T-helper 1 cell treated with Interleukin-12 subunit alpha and Interleukin-12 subunit beta and Interleukin-4 antibody, amounts not matched to agents 30 μg/mL and 1 μg/mL, for 36 hours (primary cell): ENCODE data around the gene IGSF9B.

ENCODE experiments used
- H3K27ac Mint-ChIP-seq: one replicate; pipeline ENCODE4 v1.8.0; 2021; ENCODE audit warnings: mild to moderate bottlenecking, mixed read lengths
- H3K27me3 Mint-ChIP-seq: one replicate; pipeline ENCODE4 v1.8.0; 2021; ENCODE audit warnings: low read depth, mixed read lengths
- H3K36me3 Mint-ChIP-seq: one replicate; pipeline ENCODE4 v1.8.0; 2021; ENCODE audit warnings: low read depth, mixed read lengths
- H3K4me1 Mint-ChIP-seq: one replicate; pipeline ENCODE4 v1.8.0; 2021; ENCODE audit warnings: low read depth, mixed read lengths
- H3K4me3 Mint-ChIP-seq: one replicate; pipeline ENCODE4 v1.8.0; 2021; ENCODE audit warnings: mild to moderate bottlenecking, moderate library complexity, mixed read lengths
- H3K9me3 Mint-ChIP-seq: one replicate; pipeline ENCODE4 v1.8.0; 2021; ENCODE audit warnings: mixed read lengths

Gene IGSF9B

DNA sequence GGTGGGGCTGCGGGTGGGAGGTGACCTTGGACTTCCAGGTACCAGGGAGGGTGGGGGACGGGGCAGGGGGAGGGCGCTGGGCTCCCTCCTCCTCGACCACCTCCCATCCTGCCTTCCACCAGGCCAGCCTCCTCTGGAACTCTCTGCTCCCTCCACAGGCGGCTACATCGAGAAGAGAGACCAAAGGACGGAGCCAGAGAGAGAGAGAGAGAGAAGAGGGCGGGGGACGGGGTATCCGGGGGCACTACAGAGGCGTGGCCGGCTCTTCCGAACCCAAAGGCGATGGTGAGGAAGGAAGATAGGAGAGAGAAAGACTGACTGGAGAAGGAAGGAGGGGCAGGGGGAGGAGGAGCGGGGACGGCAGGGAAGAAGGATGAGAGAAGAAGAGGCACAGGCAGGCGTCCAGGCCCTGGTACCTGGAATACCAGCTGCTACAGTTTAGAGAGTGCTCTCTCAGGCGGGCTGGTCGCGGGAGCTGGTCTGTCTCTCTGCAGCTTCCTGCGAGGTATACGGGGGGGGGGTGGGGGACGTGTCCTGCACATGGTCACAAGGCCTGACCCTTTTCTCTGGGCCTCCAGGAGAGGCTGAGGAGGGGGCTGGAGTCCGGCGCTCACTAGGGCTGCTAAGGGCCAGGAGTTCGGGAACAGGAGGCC is 38.0 kb downstream of the IGSF9B start:
- Mint-ChIP-seq H3K9me3 (no peaks in the 10 kb centered on the region), H3K36me3 (peaks cover 19% of the 10 kb centered on the region), H3K27ac (no peak overlapping the region), H3K4me3 (no peak overlapping the region), H3K4me1 (no peaks in the 10 kb centered on the region), H3K27me3 (no peaks in the 10 kb centered on the region)

DNA sequence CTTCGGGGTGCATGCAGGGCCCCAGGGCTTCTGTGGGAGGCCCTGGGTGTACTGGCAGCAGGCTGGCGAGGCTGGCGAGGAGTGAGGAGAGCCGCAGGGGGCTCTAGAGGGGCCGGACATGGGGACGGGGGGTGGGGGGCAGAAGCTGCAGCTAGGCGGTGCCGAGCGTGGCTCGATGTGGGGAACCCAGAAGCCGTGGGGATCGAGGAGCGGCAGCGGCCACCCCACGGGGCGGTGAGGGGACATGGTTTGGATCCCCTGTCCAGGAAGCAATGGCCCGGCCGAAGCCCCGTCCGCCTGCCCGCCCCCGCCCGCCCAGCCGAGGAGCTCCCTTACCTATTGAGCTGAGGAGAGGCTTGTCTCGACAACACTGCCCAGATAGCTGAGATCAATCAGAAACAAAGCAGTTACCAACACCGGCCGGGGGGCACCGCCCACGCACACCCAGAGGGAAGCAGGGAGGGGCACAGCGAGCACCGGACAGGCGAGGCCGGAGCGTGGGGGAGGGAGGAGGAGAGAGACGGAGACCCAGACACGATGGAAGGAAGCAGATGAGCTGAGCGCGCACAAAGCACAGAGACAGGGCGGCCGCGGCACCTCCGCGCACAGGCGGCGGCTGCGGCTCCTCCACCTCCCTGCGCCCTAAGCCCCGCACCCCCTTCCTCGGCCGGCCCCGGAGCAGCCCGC is 38.7 kb downstream of the IGSF9B start:
- Mint-ChIP-seq H3K4me1 (no peaks in the 10 kb centered on the region), H3K4me3 (no peak overlapping the region), H3K9me3 (no peaks in the 10 kb centered on the region), H3K27ac (no peak overlapping the region), H3K36me3 (peaks cover 23% of the 10 kb centered on the region), H3K27me3 (no peaks in the 10 kb centered on the region)

DNA sequence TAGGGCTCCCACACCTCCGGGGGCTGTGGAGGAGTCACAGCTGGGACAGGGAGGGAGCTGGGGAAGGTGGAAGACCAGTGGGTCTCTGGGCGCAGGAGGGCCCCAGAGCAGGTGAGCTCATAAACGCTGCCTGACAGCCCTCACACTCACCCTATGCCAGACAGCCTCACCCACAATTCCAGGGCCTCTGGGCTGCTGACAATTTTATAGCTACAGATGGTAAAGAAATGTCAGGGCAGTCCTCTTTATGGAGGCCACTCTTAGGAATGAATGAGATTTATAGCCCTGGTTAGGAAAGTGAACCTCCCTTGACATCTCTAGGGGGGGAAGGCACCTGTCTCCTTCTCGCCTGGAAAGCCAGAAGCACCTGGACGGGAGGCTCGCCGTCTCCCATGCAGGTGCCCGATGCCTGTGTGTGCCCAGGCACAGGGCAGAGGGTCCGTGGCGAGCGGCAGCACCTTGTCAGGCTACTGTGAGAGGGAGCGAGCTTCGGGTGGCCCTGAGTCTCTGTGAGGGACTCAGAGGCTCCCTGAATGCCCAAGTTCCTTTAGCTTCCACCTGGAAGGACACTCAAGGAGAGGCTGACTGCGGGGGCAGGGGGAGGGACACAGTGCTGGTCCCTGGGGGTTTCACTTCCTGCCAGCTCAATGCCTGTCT is 39.9 kb downstream of the IGSF9B start:
- no peak overlapping the region for H3K27ac Mint-ChIP-seq
- H3K4me1 Mint-ChIP-seq = no peaks in the 10 kb centered on the region

DNA sequence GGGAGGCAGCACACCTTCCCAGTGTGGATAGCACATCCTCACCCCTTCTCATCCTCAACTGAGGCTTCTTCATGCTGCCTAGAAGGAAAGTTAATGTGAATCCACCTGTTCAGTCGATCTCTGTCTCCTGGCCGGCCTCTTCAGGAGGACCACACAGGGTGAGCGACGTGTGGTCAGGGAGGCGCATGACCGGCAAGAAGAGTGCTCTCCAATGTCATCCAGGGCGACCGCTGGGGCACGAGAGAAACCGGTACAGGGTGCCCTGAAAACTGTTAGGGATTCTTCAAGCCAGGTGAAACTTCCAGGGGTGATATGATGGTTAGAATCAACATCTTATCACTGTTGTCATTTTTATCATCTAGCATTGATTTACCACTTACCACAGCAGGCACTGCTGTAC is 43.0 kb downstream of the IGSF9B start:
- H3K27me3 Mint-ChIP-seq = no peaks in the 10 kb centered on the region
- H3K36me3 Mint-ChIP-seq = peaks cover 38% of the 10 kb centered on the region

More for the DNA sequence above, 39.9 kb downstream of the IGSF9B start:
- peaks cover 22% of the 10 kb centered on the region for H3K36me3 Mint-ChIP-seq
- no peaks in the 10 kb centered on the region for H3K9me3 Mint-ChIP-seq
- H3K4me3 Mint-ChIP-seq = no peak overlapping the region
- no peaks in the 10 kb centered on the region for H3K27me3 Mint-ChIP-seq

DNA sequence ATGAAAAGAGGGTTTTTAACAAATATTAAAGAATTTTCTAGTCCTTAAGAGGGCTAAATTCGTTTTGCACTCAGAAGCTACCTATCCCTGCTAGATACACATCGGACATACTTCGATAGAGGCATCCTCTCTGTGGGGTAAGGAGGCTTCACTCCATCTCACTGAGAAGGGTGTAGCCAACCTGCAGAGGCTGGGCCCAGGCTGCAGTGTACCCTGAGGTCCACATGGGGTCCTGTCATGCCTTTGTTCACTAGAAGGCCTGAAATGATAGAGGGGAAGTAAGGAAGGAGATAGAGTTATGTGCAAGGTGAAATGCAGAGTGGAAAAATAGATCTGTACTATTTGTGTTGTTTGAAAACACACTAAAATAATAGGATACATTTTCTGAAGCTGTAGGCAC is 45.6 kb downstream of the IGSF9B start:
- H3K9me3 Mint-ChIP-seq = no peaks in the 10 kb centered on the region
- H3K4me1 Mint-ChIP-seq = no peaks in the 10 kb centered on the region
- H3K4me3 Mint-ChIP-seq = no peak overlapping the region
- peaks cover 41% of the 10 kb centered on the region for H3K36me3 Mint-ChIP-seq
- H3K27ac Mint-ChIP-seq = no peak overlapping the region
- no peaks in the 10 kb centered on the region for H3K27me3 Mint-ChIP-seq

More for the DNA sequence above, 43.0 kb downstream of the IGSF9B start:
- H3K4me3 Mint-ChIP-seq = no peak overlapping the region
- no peaks in the 10 kb centered on the region for H3K9me3 Mint-ChIP-seq
- no peak overlapping the region for H3K27ac Mint-ChIP-seq
- H3K4me1 Mint-ChIP-seq = no peaks in the 10 kb centered on the region

DNA sequence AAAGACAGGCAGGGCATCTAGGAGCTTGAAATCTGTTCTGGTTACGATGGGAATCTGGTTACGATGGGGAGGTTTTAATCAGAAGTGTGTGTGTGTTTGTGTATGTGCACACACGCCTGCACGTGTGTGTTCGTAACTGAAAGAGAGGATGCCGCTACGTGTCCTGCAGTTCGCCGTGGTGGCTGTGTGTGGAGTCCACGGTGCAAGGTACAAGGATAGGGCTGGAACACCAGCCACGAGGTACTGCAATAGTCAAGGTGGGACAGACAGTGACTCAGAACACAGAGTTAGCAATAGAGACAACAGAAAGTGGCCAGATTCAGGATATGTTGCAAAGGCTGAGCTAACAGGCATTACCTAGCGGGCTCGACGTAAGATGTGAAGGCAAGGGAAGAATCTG is 46.7 kb downstream of the IGSF9B start:
- H3K4me3 Mint-ChIP-seq = no peak overlapping the region
- no peak overlapping the region for H3K27ac Mint-ChIP-seq
- H3K9me3 Mint-ChIP-seq = no peaks in the 10 kb centered on the region
- H3K27me3 Mint-ChIP-seq = no peaks in the 10 kb centered on the region
- H3K4me1 Mint-ChIP-seq = peaks cover 5% of the 10 kb centered on the region
- H3K36me3 Mint-ChIP-seq = peaks cover 43% of the 10 kb centered on the region

DNA sequence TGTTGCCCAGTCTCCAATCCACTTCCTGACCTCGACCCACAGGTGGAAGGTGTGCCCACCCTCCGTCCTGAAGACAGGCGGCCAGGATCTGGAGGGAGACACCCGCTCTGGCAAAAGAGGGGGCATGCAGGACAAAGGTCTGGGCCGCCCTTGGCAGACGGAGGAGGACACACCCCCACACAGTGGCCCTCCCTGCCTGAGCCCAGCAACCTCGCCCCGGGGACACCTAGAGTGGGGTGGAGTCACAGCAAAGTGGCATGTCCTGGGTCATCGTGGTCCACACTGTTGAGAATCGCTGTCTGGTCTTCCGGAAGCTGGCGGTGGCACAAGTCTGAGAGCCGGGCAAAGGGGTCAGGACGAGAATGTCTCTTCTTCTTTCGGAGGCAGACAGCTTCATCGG is 47.9 kb downstream of the IGSF9B start:
- Mint-ChIP-seq H3K9me3 (no peaks in the 10 kb centered on the region), H3K27ac (no peak overlapping the region)

DNA sequence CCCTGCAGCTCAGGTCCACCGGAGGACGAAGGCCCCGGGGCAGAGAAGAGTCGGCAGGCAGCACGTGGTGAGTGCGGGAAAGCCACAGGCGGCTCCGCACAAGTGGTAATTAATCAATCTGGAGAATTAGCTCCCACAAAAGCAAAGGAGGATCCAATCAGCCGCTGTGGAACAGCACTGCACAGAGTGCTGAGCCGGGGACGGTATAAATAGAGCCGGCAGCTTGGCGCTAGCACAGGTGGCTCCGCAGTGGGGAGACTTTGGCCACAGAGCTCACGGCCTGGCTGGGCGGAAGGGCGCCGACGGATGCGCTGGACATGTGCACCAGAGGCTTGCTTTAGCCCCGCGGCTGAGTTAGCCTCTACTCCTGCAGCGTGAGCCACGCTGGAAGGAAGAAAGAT is 48.9 kb downstream of the IGSF9B start:
- no peak overlapping the region for H3K4me3 Mint-ChIP-seq
- H3K4me1 Mint-ChIP-seq = peaks cover 5% of the 10 kb centered on the region
- H3K27ac Mint-ChIP-seq = no peak overlapping the region
- H3K9me3 Mint-ChIP-seq = no peaks in the 10 kb centered on the region
- H3K36me3 Mint-ChIP-seq = peaks cover 43% of the 10 kb centered on the region
- H3K27me3 Mint-ChIP-seq = no peaks in the 10 kb centered on the region

More for the DNA sequence above, 47.9 kb downstream of the IGSF9B start:
- H3K4me1 Mint-ChIP-seq = peaks cover 5% of the 10 kb centered on the region
- H3K4me3 Mint-ChIP-seq = no peak overlapping the region
- peaks cover 48% of the 10 kb centered on the region for H3K36me3 Mint-ChIP-seq
- no peaks in the 10 kb centered on the region for H3K27me3 Mint-ChIP-seq

DNA sequence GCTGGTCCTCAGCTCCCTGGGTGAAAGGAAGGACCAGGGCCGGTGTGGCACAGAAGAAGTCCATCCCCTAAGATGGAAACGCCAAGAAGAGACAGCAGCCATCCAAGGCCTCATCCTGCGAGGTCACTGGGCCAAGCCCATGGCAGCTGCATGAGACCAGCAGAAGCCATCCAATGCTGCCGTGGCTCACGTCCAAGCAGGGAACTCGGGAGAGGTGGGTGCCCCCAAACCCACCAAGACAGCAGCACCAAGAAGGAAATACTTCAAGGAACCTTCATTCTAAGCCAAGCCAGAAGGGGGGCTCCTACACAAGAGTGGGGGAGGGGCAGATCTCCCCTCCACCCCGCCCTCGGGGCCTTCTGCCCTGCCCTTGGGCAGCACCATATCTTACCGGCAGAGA is 49.6 kb downstream of the IGSF9B start:
- Mint-ChIP-seq H3K4me3 (no peak overlapping the region), H3K9me3 (no peaks in the 10 kb centered on the region), H3K27me3 (no peaks in the 10 kb centered on the region), H3K27ac (no peak overlapping the region), H3K36me3 (peaks cover 43% of the 10 kb centered on the region), H3K4me1 (peaks cover 5% of the 10 kb centered on the region)

DNA sequence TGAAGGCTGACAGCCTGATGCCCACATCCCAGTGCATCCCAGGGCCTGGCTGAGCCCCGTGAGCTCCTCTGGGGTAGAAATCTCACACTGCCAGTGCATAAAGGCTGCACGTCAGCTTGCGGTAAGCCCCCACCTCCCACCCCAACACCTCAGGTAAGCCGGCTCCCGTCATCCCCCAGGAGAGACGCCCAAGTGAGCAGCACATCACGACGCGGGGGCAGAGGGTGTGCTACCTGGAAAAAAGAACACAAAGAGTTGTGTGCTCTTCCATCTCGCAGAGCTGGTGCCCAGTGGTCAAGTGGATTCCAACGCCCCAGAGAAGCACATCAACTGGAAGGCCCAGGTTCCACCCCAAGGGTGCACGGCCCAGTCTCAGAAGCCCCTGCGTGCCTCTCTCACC is 50.0 kb downstream of the IGSF9B start:
- peaks cover 5% of the 10 kb centered on the region for H3K4me1 Mint-ChIP-seq
- no peaks in the 10 kb centered on the region for H3K27me3 Mint-ChIP-seq
- no peak overlapping the region for H3K4me3 Mint-ChIP-seq
- no peaks in the 10 kb centered on the region for H3K9me3 Mint-ChIP-seq
- no peak overlapping the region for H3K27ac Mint-ChIP-seq
- H3K36me3 Mint-ChIP-seq = peaks cover 41% of the 10 kb centered on the region

DNA sequence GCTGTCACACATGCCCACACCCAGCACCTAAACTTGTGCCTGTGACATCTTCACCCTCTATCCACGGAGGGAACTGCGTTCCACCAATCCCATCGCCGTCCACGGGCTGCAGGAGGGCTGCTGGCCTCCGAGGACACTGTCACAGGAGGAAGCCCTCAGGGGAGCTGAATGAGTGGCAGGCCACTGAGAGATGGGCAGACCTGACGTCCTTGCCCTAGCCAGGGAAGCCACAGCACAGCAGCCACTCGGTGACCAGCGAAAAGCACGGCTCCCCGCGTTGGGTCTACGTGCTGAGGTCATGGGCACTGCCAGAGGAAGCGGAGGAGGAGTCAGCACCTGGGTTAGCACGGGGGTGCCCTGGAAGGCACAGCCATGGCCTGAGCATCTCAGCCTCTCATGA is 50.5 kb downstream of the IGSF9B start:
- Mint-ChIP-seq H3K36me3 (peaks cover 37% of the 10 kb centered on the region), H3K4me1 (peaks cover 5% of the 10 kb centered on the region), H3K9me3 (no peaks in the 10 kb centered on the region), H3K27ac (no peak overlapping the region), H3K27me3 (no peaks in the 10 kb centered on the region), H3K4me3 (no peak overlapping the region)

DNA sequence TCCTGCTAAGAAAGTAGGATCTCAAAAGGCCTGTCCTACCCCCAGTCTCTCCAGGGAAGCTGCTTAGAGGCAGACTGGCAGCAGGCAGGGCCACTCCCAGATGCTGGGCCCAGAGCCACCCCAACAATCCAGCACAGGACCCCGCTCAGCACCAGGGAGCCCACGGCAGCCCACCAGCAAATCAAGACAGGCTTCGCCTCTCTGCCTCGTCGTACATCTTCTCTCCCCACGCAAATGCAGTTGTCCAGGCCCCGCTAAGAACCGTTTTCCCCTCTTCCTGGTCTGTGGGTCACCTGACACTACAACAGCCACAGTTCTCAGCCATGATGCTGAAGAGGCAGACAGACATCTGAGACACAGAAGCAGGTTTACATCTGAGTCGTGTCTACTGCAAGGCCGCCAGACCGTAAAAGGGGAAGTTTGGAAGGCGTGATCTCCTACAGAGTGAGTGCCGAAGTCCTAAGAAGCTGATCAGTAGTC is 51.1 kb downstream of the IGSF9B start:
- H3K27me3 Mint-ChIP-seq = no peaks in the 10 kb centered on the region
- peaks cover 5% of the 10 kb centered on the region for H3K4me1 Mint-ChIP-seq
- peaks cover 34% of the 10 kb centered on the region for H3K36me3 Mint-ChIP-seq
- H3K27ac Mint-ChIP-seq = no peak overlapping the region
- H3K9me3 Mint-ChIP-seq = no peaks in the 10 kb centered on the region
- no peak overlapping the region for H3K4me3 Mint-ChIP-seq

DNA sequence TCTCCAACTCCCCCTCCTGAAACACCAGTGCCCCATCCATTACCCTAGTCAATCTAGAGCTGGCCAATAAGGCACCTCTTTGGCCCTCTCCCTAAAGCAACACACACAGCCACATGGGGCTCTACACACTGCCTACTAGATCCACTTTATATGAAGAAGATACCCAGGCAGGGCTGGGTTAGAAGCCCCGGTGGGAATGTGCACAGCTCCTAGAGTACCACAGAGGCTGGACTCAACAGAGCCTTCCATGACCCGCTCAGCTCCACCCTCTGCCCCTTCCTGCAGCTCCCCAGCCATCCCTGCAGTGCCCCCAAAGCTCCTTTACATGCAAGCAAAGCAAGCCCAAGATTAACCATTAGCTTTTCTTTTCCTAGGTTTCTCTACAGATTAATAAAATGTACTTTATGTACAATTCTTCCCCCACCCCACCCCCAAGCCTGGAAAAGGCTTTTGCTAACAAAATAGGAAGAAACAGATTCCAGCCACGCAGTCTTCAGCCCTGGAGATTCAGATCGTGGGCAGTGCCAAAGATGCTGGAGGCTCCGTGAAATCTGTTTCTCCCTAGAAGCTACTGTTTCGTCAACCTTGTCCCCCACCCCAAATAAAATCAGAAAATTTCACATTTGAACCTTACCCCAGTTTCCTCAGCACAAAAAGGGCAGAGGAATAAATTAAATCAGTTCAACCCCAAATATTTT is 51.8 kb downstream of the IGSF9B start:
- Mint-ChIP-seq H3K9me3 (no peaks in the 10 kb centered on the region), H3K36me3 (peaks cover 30% of the 10 kb centered on the region), H3K4me1 (peaks cover 5% of the 10 kb centered on the region), H3K27me3 (no peaks in the 10 kb centered on the region), H3K4me3 (no peak overlapping the region), H3K27ac (no peak overlapping the region)

DNA sequence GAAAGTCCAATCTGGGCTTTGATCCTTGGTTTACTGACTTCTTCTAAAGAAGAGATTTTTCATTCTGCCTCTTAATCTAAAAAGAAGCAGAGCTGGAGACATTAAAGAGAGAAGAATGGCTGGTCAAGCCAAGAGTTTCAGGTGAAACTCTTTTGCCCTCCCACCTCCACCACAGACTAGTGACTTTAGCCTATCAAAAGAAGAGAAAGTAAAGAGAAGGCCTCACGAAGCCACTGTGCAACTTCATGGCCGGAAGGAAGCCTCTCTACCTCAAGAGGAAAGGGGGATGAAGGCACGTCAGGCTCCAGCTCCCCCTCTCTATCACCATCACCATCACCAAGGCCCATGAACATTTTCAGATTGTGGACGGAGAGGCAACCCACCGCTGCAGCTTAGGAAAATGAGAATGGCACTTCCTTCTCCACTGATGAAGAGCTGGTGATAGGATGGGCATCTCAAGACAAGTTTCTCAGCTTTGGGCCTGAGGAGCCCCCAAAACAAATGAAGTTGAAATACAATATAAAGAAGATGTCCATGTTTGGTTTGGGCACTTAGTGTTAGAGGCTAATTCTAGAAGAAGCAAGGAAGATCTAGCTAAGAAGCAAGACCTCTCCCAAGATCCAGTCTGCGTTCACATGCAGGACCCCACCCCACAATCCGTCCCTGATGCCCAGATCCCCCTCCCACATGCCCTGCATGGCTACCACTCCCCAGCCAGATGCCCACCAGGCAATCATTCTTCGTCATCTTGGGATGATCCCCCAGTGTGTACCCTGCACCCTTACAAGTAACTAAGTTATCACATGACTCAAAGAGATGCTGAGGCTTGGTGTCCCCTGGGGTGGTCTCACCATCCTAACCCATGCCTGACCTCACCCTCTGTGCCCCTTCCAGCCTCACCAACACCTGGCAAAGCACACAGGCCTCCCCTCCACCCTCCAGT is 52.6 kb downstream of the IGSF9B start:
- Mint-ChIP-seq H3K4me3 (no peak overlapping the region), H3K36me3 (peaks cover 25% of the 10 kb centered on the region), H3K9me3 (no peaks in the 10 kb centered on the region), H3K27ac (peak overlapping the region; percentile 18), H3K27me3 (no peaks in the 10 kb centered on the region), H3K4me1 (peaks cover 5% of the 10 kb centered on the region)
